Measurements from ENCODE around the gene TRPM2. TPM values are rescaled to one million over a fixed set of nuclear protein-coding genes. Genes with fewer than 3 reads are reported as not detected.

TRPM2 gene
- total and polyA plus RNA-seq, 2 donors (not counting 3 experiments of a cell fraction or from before 2014, with no cell fraction given): not detected

GRCh38 chr21:44310628-44311507, 42.6 kb upstream of the TRPM2 start:
- ChIA-PET CTCF (no interaction called here), POLR2A (no interaction called here)
- no peaks in the 10 kb centered on the region for H3K27me3 ChIP-seq (ENCODE audit: control insufficient read depth in 2 of 2, insufficient read depth in 2 of 2, low read length in 2 of 2)
- dilution Hi-C loops (cut with MboI; ENCODE audit: extremely low pct_ligation_motif_present, low sequenced_read_pairs): no loop called here
- H3K9me1 ChIP-seq (replicated peaks; ENCODE audit: control insufficient read depth, extremely low read depth, insufficient read depth, low read length): no peaks in the 10 kb centered on the region
- no peak for TF ChIP-seq GATA2 (IDR thresholded peaks at IDR 0.05; ENCODE audit: insufficient read depth, insufficient read length, low read depth, low read length)
- no peak for TF ChIP-seq CTCF (IDR thresholded peaks at IDR 0.05; ENCODE audit: extremely low read depth in 1 of 2, insufficient read depth in 1 of 2, low read depth in 1 of 2, low read length in 2 of 2)
- TF ChIP-seq MAX (IDR thresholded peaks at IDR 0.05; ENCODE audit: insufficient read depth, insufficient read length): no peak
- TF ChIP-seq JUN (IDR thresholded peaks at IDR 0.05; ENCODE audit: borderline replicate concordance, insufficient read depth, insufficient read length, low read depth): no peak
- TF ChIP-seq EZH2 (IDR thresholded peaks at IDR 0.05; ENCODE audit: borderline replicate concordance, low read depth, low read length, severe bottlenecking): no peak
- no peak for TF ChIP-seq FOS (IDR thresholded peaks at IDR 0.05; ENCODE audit: borderline replicate concordance, insufficient read depth, low read length)
- no peak for TF ChIP-seq POLR2A (IDR thresholded peaks at IDR 0.05; ENCODE audit: low read depth, low read length)
- TF ChIP-seq POLR2AphosphoS5 (IDR thresholded peaks at IDR 0.05; ENCODE audit: insufficient read depth, low read depth, low read length): no peak
- TF ChIP-seq MYC (IDR thresholded peaks at IDR 0.05; ENCODE audit: low read depth, low read length): no peak
- H3K4me3 ChIP-seq (replicated peaks in 1 of 3; ENCODE audit: insufficient read depth in 1 of 3, low read depth in 1 of 3, low read length in 3 of 3): no peak overlapping the region
- H3K9me3 ChIP-seq (replicated peaks; ENCODE audit: control insufficient read depth, insufficient read depth, low read length): no peaks in the 10 kb centered on the region
- H3K27ac ChIP-seq (ENCODE audit: insufficient read depth, low read depth, low read length): no peak overlapping the region
- H3K4me2 ChIP-seq (ENCODE audit: insufficient read depth, low read length): no peak overlapping the region
- DNase-seq (ENCODE audit: low read depth, low spot score) (no peak), FAIRE-seq (no peak)
- no TSS peak for BruUV-seq (replicated peaks)
- peaks cover 1% of the 10 kb centered on the region for H3K4me1 ChIP-seq (ENCODE audit: control insufficient read depth, extremely low read depth, insufficient read depth, low read length)
- H3K36me3 ChIP-seq (ENCODE audit: control insufficient read depth in 2 of 2, extremely low read depth in 1 of 2, insufficient read depth in 2 of 2, low read length in 2 of 2): peaks cover 11 to 52% of the 10 kb centered on the region in 2 experiments
- no peak overlapping the region for H3K9ac ChIP-seq (replicated peaks; ENCODE audit: extremely low read depth, insufficient read depth, low read length)
- intact Hi-C loops (cut with micrococcal nuclease): no loop called here
- no peaks in the 10 kb centered on the region for H4K20me1 ChIP-seq (replicated peaks; ENCODE audit: control insufficient read depth, extremely low read depth, insufficient read depth, low read length)
- H2AFZ ChIP-seq (ENCODE audit: low read depth, low read length): no peak overlapping the region
- H3K79me2 ChIP-seq (ENCODE audit: control insufficient read depth, insufficient read depth, low read length): peaks cover 2% of the 10 kb centered on the region

Data from endothelial cell of umbilical vein (primary cell).